ENCODE results near the gene PTPN5. TPM values are rescaled to one million over a fixed set of nuclear protein-coding genes. Genes with fewer than 3 reads are reported as not detected.
"Not testable (repeated sequence)": the region's sequence is repeated elsewhere in the genome, so short reads cannot be mapped to it uniquely, and the experiment has no call there.

The PTPN5 gene
- total RNA-seq, 2 donors from 2014 or later = not detected

GRCh38 chr11:18696638-18697225, 94.9 kb downstream of the PTPN5 start:
- Mint-ChIP-seq H3K4me3 (no peak overlapping the region), H3K27ac (no peak overlapping the region), H3K36me3 (ENCODE audit: low read depth) (no peaks in the 10 kb centered on the region), H3K4me1 (peaks cover 18% of the 10 kb centered on the region), H3K27me3 (no peaks in the 10 kb centered on the region)
- no peak for DNase-seq
- ATAC-seq = no peak
- no peaks in the 10 kb centered on the region for H3K9me3 ChIP-seq (ENCODE audit: control insufficient read depth, low read length, poor library complexity, severe bottlenecking)

GRCh38 chr11:18692941-18693760, 98.4 kb downstream of the PTPN5 start:
- H3K4me1 Mint-ChIP-seq = peaks cover 7% of the 10 kb centered on the region
- no peak overlapping the region for H3K4me3 Mint-ChIP-seq
- no peaks in the 10 kb centered on the region for H3K27me3 Mint-ChIP-seq
- DNase-seq = no peak
- no peak overlapping the region for H3K27ac Mint-ChIP-seq
- ATAC-seq = no peak
- no peaks in the 10 kb centered on the region for H3K36me3 Mint-ChIP-seq (ENCODE audit: low read depth)
- no peaks in the 10 kb centered on the region for H3K9me3 ChIP-seq (ENCODE audit: control insufficient read depth, low read length, poor library complexity, severe bottlenecking)

- ATAC-seq; H3K4me1 Mint-ChIP-seq; H3K9me3 ChIP-seq (ENCODE audit: control insufficient read depth, low read length, poor library complexity, severe bottlenecking); DNase-seq; H3K27ac Mint-ChIP-seq; H3K27me3 Mint-ChIP-seq; H3K4me3 Mint-ChIP-seq; H3K36me3 Mint-ChIP-seq (ENCODE audit: low read depth): not testable (repeated sequence)
Measured at GRCh38 chr11:18691467-18692140, 100.0 kb downstream of the PTPN5 start.

GRCh38 chr11:18684267-18684666, 107.3 kb downstream of the PTPN5 start:
- Mint-ChIP-seq H3K36me3 (ENCODE audit: low read depth) (no peaks in the 10 kb centered on the region), H3K4me3 (no peak overlapping the region), H3K27ac (no peak overlapping the region), H3K4me1 (no peaks in the 10 kb centered on the region), H3K27me3 (no peaks in the 10 kb centered on the region)
- ATAC-seq (no peak), DNase-seq (no peak)
- no peaks in the 10 kb centered on the region for H3K9me3 ChIP-seq (ENCODE audit: control insufficient read depth, low read length, poor library complexity, severe bottlenecking)

- ATAC-seq (no peak), DNase-seq (no peak)
- Mint-ChIP-seq H3K4me3 (no peak overlapping the region), H3K27ac (no peak overlapping the region), H3K4me1 (peaks cover 2% of the 10 kb centered on the region), H3K36me3 (ENCODE audit: low read depth) (no peaks in the 10 kb centered on the region), H3K27me3 (no peaks in the 10 kb centered on the region)
- no peaks in the 10 kb centered on the region for H3K9me3 ChIP-seq (ENCODE audit: control insufficient read depth, low read length, poor library complexity, severe bottlenecking)
Measured at GRCh38 chr11:18682466-18682865, 109.1 kb downstream of the PTPN5 start.

GRCh38 chr11:18681949-18682348, 109.6 kb downstream of the PTPN5 start:
- H3K27ac Mint-ChIP-seq; H3K4me3 Mint-ChIP-seq; H3K9me3 ChIP-seq (ENCODE audit: control insufficient read depth, low read length, poor library complexity, severe bottlenecking); DNase-seq; H3K36me3 Mint-ChIP-seq (ENCODE audit: low read depth); H3K4me1 Mint-ChIP-seq; ATAC-seq; H3K27me3 Mint-ChIP-seq: not testable (repeated sequence)

Other genes starting within 250 kb of the PTPN5 start
- 10 to 100 TPM in 1 of 2 donors, 1 to 10 TPM in 1; 8.0 to 12.6 TPM for gene UEVLD, start 203.1 kb downstream of the PTPN5 start, total RNA-seq
- 1 to 10 TPM in 1 of 2 donors, under 1 TPM in 1; 0.99 to 1.9 TPM for gene MISFA, start 192.0 kb downstream of the PTPN5 start, total RNA-seq
- gene SPTY2D1, start 157.5 kb downstream of the PTPN5 start, total RNA-seq = 10 to 100 TPM; 55.0 to 70.6 TPM
- 1 to 10 TPM; 5.4 to 6.1 TPM for gene TMEM86A, start 93.0 kb downstream of the PTPN5 start, total RNA-seq
- 1 to 10 TPM; 2.0 to 9.4 TPM for gene IGSF22, start 65.6 kb downstream of the PTPN5 start, total RNA-seq
- not detected for gene MRGPRX1, start 147.6 kb upstream of the PTPN5 start, total RNA-seq

Measured in T-helper 17 cell (primary cell).